K562 (cell line): ENCODE data around the gene ACTL10. TPM values are rescaled to one million over a fixed set of nuclear protein-coding genes. Genes with fewer than 3 reads are reported as not detected.

Experiments
- ATF4 ChIP-seq: fragments of 450-650 bp; formaldehyde crosslinking; IDR thresholded peaks from 2 replicates; pipeline ENCODE4 v1.4.0; 2022; ENCODE audit warnings: mild to moderate bottlenecking, moderate library complexity
- BDP1 ChIP-seq: IDR thresholded peaks from 3 replicates; pipeline ENCODE4 v1.6.1; 2011; ENCODE audit not compliant: insufficient read length, insufficient read depth
- CBX3 ChIP-seq, 2 experiments: IDR thresholded peaks; 1 replicate in 1 of 2; 2 replicates in 1 of 2; pipeline ENCODE4 v1.6.1; 2012; ENCODE audit warnings: inconsistent platforms in 2 of 2, low read length in 2 of 2, borderline replicate concordance in 1 of 2, control low read depth in 1 of 2
- CHD7 ChIP-seq: fragments of 200-600 bp; sonication (generic); IDR thresholded peaks from one replicate; pipeline ENCODE4 v1.6.1; 2012; ENCODE audit warnings: mild to moderate bottlenecking, low read depth, low read length, inconsistent platforms
- FOXM1 ChIP-seq, 2 experiments: fragments of 450-650 bp in 1 of 2; sonication (generic) in 1 of 2; formaldehyde crosslinking in 1 of 2; IDR thresholded peaks; 2 replicates each; pipeline versions ENCODE4 v1.6.1 to v1.9.0; 2017 to 2022; ENCODE audit warnings: low read depth in 2 of 2, mild to moderate bottlenecking in 2 of 2, missing genetic modification reagents in 1 of 2, moderate library complexity in 1 of 2
- HDAC8 ChIP-seq: fragments of 450-650 bp; IDR thresholded peaks from 2 replicates; pipeline ENCODE4 v1.6.1; 2016; ENCODE audit warnings: mild to moderate bottlenecking, missing genetic modification characterization, moderate library complexity, missing compliant biosample characterization
- KDM1A ChIP-seq, 2 experiments: fragments of 450-650 bp; IDR thresholded peaks; 2 replicates each; pipeline ENCODE4 v1.6.1; 2016; ENCODE audit warnings: mild to moderate bottlenecking in 2 of 2
- L3MBTL2 ChIP-seq: fragments of 450-650 bp; IDR thresholded peaks from 2 replicates; pipeline ENCODE4 v1.6.1; 2016; ENCODE audit warnings: mild to moderate bottlenecking, moderate library complexity
- MEF2A ChIP-seq: IDR thresholded peaks from 2 replicates; pipeline ENCODE4 v1.6.1; 2011; ENCODE audit warnings: low read depth, mild to moderate bottlenecking, low read length, moderate library complexity; ENCODE audit not compliant: control insufficient read depth
- MTA1 ChIP-seq: fragments of 450-650 bp; IDR thresholded peaks from 2 replicates; pipeline ENCODE4 v1.6.1; 2017; ENCODE audit warnings: borderline replicate concordance
- TCF3 ChIP-seq: sonication (generic); formaldehyde crosslinking; IDR thresholded peaks from 2 replicates; pipeline ENCODE4 v1.4.0; 2020; ENCODE audit warnings: mild to moderate bottlenecking, missing genetic modification reagents
- ZBTB34 ChIP-seq: fragments of 250-450 bp; sonication (Bioruptor Pico); IDR thresholded peaks from 2 replicates; pipeline ENCODE4 v1.8.0; 2021; ENCODE audit warnings: mild to moderate bottlenecking, moderate library complexity
- ZBTB7A ChIP-seq: IDR thresholded peaks from 2 replicates; pipeline ENCODE4 v1.6.1; 2011; ENCODE audit warnings: low read depth, mild to moderate bottlenecking, low read length, moderate library complexity, borderline replicate concordance; ENCODE audit not compliant: control insufficient read depth
- ZFX ChIP-seq: sonication (generic); formaldehyde crosslinking; IDR thresholded peaks from 2 replicates; pipeline ENCODE4 v1.8.0; 2022; ENCODE audit warnings: mild to moderate bottlenecking, missing genetic modification reagents, moderate library complexity
- ZKSCAN3 ChIP-seq: fragments of 250-450 bp; sonication (Bioruptor Pico); IDR thresholded peaks from 2 replicates; pipeline ENCODE4 v1.4.0; 2020
- ZNF23 ChIP-seq: fragments of 250-450 bp; sonication (Bioruptor Pico); IDR thresholded peaks from 2 replicates; pipeline ENCODE4 v1.4.0; 2020; ENCODE audit warnings: mild to moderate bottlenecking
- polyA plus RNA-seq, 8 experiments: library from polyadenylated mRNA; depleted of rRNA in 4 of 8; stranded (reverse) in 5 of 8; unstranded in 3 of 8; fragments of >200 nt; fragmentation: Nextera tagmentation in 2 of 8; fragmentation: Illumina TruSeq in 1 of 8; extraction: Ambion mirVana in 2 of 8; extraction: Trizol in 1 of 8; gene quantifications; 2 replicates each; pipeline versions ENCODE4 v1.2.1 to v1.2.3, GENCODE V29; 2011 to 2014; ENCODE audit warnings: inconsistent platforms in 1 of 8, missing spikeins in 1 of 8
- total RNA-seq, 7 experiments: library from RNA; depleted of rRNA in 6 of 7; stranded (reverse); fragments of >200 nt in 6 of 7; fragmentation: Illumina TruSeq in 2 of 7; extraction: Trizol in 2 of 7; gene quantifications; 2 replicates each; pipeline versions ENCODE4 v1.2.1 to v1.2.3, GENCODE V29; 2011 to 2021; ENCODE audit warnings: low replicate concordance in 1 of 7

The ACTL10 gene
- total and polyA plus RNA-seq, 9 of the 15 experiments (the other 6 are each of a cell fraction or from before 2014, with no cell fraction given), result 0.07 to 0.14 TPM; not detected in 7

- TF ChIP-seq MEF2A, result no peak
- no peak for TF ChIP-seq L3MBTL2
- no peak for TF ChIP-seq ZFX (CRISPR knock-in tag)
- no peak for TF ChIP-seq ATF4 (CRISPR knock-in tag)
- no peak for TF ChIP-seq ZBTB34
- TF ChIP-seq ZBTB7A, result no peak
- TF ChIP-seq KDM1A (IDR thresholded peaks at IDR 0.05), result peak; percentile 38 to 57; a peak in 2 of 4 replicates
- no peak for TF ChIP-seq BDP1
- no peak for TF ChIP-seq ZKSCAN3 (CRISPR knock-in tag)
- TF ChIP-seq FOXM1 (IDR thresholded peaks at IDR 0.05; ENCODE audit: low read depth), result no peak
- TF ChIP-seq FOXM1 (CRISPR knock-in tag; IDR thresholded peaks at IDR 0.05; ENCODE audit: low read depth), result no peak
- TF ChIP-seq ZNF23 (CRISPR knock-in tag), result no peak
- no peak for TF ChIP-seq CBX3 (IDR thresholded peaks at IDR 0.05; ENCODE audit: borderline replicate concordance in 1 of 2, low read length in 2 of 2)
- no peak for TF ChIP-seq HDAC8
- TF ChIP-seq TCF3, result peak; percentile 42
- no peak for TF ChIP-seq MTA1
- no peak for TF ChIP-seq CHD7
Observed at GRCh38 chr20:33651562-33652048, 15.1 kb upstream of the ACTL10 start (continued).
